Nephron (organoid): Measurements from ENCODE around the gene KSR2.

Experiments used
- H3K27ac Mint-ChIP-seq, 3 experiments: 2 replicates each; pipeline ENCODE4 v1.8.0; 2020; ENCODE audit warnings: mixed read lengths in 3 of 3, mild to moderate bottlenecking in 2 of 3, moderate library complexity in 1 of 3
- H3K27me3 Mint-ChIP-seq: 2 replicates; pipeline ENCODE4 v1.8.0; 2021; ENCODE audit warnings: low read depth, mild to moderate bottlenecking, moderate library complexity, mixed read lengths
- H3K36me3 Mint-ChIP-seq: 2 replicates; pipeline ENCODE4 v1.8.0; 2020; ENCODE audit warnings: low read depth, mixed read lengths
- H3K4me1 Mint-ChIP-seq: 2 replicates; pipeline ENCODE4 v1.8.0; 2020; ENCODE audit warnings: mixed read lengths
- H3K4me3 Mint-ChIP-seq, 3 experiments: 2 replicates each; pipeline ENCODE4 v1.8.0; 2020; ENCODE audit warnings: mild to moderate bottlenecking in 3 of 3, mixed read lengths in 3 of 3, moderate library complexity in 2 of 3
- H3K9me3 Mint-ChIP-seq: 2 replicates; pipeline ENCODE4 v1.8.0; 2020; ENCODE audit warnings: mixed read lengths
- TF ChIP-seq, protein P1 (sequence below), 3 experiments: fragments of 200-600 bp; sonication (generic); IDR thresholded peaks; one replicate each; pipeline ENCODE4 v1.5.0; 2021; ENCODE audit warnings: antibody characterized with exemption in 3 of 3; ENCODE audit not compliant: unreplicated experiment in 3 of 3

Gene KSR2

DNA sequence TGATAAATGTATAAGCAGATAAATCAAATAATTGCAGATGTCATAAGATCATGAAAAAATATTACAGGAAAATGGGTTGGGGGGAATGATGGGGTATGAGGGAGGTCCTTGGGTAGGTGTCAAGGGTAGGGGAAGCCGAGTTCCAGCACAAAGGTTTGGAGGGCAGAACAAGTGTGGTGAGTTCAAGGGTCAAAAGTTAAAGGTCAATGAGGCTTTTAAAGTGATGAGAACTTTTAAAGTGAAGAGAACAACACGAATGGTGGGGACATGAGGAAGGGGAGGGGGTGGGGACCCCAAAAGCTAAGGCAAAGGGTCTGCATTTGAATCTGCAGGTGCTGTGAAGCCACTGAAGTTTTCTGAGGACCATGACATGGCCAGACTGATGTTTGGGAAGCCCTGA is 406.8 kb downstream of the KSR2 start:
- H3K27ac Mint-ChIP-seq: no peak overlapping the region
- H3K9me3 Mint-ChIP-seq: no peaks in the 10 kb centered on the region
- H3K4me1 Mint-ChIP-seq: no peaks in the 10 kb centered on the region
- no peaks in the 10 kb centered on the region for H3K36me3 Mint-ChIP-seq
- TF ChIP-seq, protein P1, sequence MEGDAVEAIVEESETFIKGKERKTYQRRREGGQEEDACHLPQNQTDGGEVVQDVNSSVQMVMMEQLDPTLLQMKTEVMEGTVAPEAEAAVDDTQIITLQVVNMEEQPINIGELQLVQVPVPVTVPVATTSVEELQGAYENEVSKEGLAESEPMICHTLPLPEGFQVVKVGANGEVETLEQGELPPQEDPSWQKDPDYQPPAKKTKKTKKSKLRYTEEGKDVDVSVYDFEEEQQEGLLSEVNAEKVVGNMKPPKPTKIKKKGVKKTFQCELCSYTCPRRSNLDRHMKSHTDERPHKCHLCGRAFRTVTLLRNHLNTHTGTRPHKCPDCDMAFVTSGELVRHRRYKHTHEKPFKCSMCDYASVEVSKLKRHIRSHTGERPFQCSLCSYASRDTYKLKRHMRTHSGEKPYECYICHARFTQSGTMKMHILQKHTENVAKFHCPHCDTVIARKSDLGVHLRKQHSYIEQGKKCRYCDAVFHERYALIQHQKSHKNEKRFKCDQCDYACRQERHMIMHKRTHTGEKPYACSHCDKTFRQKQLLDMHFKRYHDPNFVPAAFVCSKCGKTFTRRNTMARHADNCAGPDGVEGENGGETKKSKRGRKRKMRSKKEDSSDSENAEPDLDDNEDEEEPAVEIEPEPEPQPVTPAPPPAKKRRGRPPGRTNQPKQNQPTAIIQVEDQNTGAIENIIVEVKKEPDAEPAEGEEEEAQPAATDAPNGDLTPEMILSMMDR (IDR thresholded peaks at IDR 0.05; ENCODE audit: unreplicated experiment in 3 of 3): no peak
- H3K27me3 Mint-ChIP-seq: peaks cover 51% of the 10 kb centered on the region
- no peak overlapping the region for H3K4me3 Mint-ChIP-seq

DNA sequence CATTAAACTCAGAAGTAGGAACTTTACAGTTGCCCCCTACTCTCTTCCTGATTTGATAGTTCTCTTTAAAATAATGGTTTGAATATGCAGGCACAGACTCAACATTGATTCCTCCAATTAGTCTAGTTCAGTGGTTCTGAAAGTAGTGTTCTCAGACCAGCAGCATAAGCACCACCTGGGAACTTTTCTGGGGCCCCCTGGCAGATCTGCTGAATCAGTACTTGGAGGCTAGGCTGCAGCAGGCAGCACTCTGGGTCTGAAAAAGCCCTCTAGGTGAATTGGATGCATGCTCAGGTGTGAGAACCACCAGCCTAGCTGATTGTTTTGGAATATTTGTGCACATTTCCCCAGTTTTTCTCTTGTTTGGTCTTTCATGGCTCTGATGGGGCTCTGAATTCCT is 408.8 kb downstream of the KSR2 start:
- Mint-ChIP-seq H3K36me3 (no peaks in the 10 kb centered on the region), H3K27me3 (peaks cover 62% of the 10 kb centered on the region), H3K4me3 (no peak overlapping the region), H3K9me3 (peaks cover 2% of the 10 kb centered on the region), H3K4me1 (no peaks in the 10 kb centered on the region), H3K27ac (no peak overlapping the region)
- TF ChIP-seq, protein P1 (IDR thresholded peaks at IDR 0.05; ENCODE audit: unreplicated experiment in 3 of 3): no peak

DNA sequence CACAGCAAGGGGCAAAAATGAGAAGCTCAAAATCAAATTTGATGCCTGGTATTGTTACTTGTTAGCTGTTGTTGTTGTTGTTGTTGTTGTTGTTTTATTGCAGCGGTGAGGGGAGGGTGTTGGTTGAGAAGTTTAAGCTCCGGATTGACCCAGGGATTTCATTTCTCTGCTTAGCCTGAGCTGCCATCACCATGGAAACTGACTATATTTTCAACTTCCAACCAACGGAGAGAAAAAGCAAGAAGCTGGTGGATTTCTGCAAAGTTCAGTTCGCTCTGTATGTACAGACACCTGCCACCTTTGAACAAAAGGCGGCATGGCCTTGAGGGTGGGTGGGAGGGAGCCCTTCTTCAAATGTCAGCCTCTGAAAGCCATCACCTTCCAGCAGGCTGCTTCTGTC is 412.9 kb downstream of the KSR2 start:
- TF ChIP-seq, protein P1 (IDR thresholded peaks at IDR 0.05; ENCODE audit: unreplicated experiment in 3 of 3): no peak
- Mint-ChIP-seq H3K36me3 (no peaks in the 10 kb centered on the region), H3K9me3 (peaks cover 16% of the 10 kb centered on the region), H3K27me3 (peaks cover 41% of the 10 kb centered on the region), H3K4me3 (no peak overlapping the region), H3K27ac (no peak overlapping the region), H3K4me1 (no peaks in the 10 kb centered on the region)

DNA sequence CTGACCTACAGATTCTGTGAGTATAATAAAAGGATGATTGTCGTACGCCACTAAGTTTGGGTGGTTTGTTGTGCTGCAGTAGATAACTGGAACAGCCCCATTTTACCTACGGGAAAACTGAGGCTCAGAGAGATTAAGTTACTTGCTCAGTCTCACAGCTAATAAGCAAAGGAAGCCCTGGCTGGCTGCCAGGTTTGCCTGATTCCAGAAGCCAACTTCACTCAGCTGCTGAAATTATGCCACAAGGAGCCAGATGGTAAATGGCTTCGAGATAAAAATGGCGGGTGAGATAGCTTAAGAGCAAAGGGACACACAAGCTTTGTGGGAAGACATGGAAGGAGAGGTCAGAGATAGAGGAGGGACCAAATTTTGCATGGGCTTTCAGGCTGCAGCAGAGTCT is 415.8 kb downstream of the KSR2 start:
- H3K27me3 Mint-ChIP-seq: peaks cover 16% of the 10 kb centered on the region
- TF ChIP-seq, protein P1 (IDR thresholded peaks at IDR 0.05; ENCODE audit: unreplicated experiment in 3 of 3): no peak
- H3K9me3 Mint-ChIP-seq: peaks cover 16% of the 10 kb centered on the region
- no peaks in the 10 kb centered on the region for H3K36me3 Mint-ChIP-seq
- H3K4me3 Mint-ChIP-seq: no peak overlapping the region
- H3K27ac Mint-ChIP-seq: no peak overlapping the region
- no peaks in the 10 kb centered on the region for H3K4me1 Mint-ChIP-seq

DNA sequence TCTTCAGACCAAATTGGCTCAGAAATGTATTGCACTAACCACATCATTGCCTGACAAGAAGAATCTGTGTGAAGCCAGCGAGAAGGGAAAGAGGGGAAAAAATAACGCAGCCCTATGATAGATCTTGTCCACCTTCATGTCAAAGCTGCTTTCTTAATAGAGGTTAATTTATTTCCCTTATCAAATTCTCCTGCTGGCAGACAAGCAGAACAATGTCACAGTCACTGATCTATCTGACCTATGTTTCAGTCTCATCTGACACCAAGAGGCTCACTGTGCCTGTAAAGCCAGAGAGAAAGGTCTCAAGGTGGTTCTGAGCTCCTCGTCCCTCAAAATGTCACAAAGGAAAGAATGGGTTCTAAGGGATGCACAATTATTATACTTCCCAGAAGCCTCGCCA is 417.1 kb downstream of the KSR2 start:
- Mint-ChIP-seq H3K9me3 (peaks cover 16% of the 10 kb centered on the region), H3K27me3 (peaks cover 27% of the 10 kb centered on the region), H3K4me3 (no peak overlapping the region), H3K27ac (no peak overlapping the region), H3K4me1 (no peaks in the 10 kb centered on the region), H3K36me3 (no peaks in the 10 kb centered on the region)
- TF ChIP-seq, protein P1 (IDR thresholded peaks at IDR 0.05; ENCODE audit: unreplicated experiment in 3 of 3): no peak

DNA sequence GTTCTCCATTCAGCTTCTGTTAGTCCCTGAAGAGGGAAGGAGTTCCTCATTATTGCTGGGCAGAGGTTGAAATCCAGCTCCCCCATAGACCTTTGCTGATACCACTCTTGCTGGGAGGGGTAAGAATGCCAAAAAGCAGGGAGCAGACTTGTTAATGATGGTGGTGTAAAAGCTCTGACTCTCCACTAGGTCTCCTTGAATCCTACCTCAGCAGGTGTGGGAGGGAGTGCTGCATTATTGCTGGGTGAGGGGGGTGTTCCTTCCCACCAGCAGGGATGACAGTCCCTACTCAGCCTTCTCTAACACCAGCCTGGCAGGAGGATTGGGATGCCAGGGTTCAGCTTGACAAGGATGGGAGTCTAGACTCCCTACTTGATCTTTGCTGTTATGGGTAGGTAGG is 421.6 kb downstream of the KSR2 start:
- H3K4me1 Mint-ChIP-seq: no peaks in the 10 kb centered on the region
- H3K27me3 Mint-ChIP-seq: peaks cover 27% of the 10 kb centered on the region
- H3K27ac Mint-ChIP-seq: no peak overlapping the region
- peaks cover 17% of the 10 kb centered on the region for H3K9me3 Mint-ChIP-seq
- TF ChIP-seq, protein P1 (IDR thresholded peaks at IDR 0.05; ENCODE audit: unreplicated experiment in 3 of 3): no peak
- no peak overlapping the region for H3K4me3 Mint-ChIP-seq
- H3K36me3 Mint-ChIP-seq: no peaks in the 10 kb centered on the region
